ENCODE measurements around the gene ZNF8. TPM values are rescaled to one million over a fixed set of nuclear protein-coding genes. Genes with fewer than 3 reads are reported as not detected.

ZNF8 gene
- total RNA-seq (2022) (4.9 and 5.1 TPM in 2 replicates), Bru-seq, nascent RNA (percentile 65 among the genes with signal in this experiment), BruChase-seq, experiment 1, labeled RNA remaining after a 6-hour chase (percentile 82 among the genes with signal in this experiment), BruChase-seq, experiment 2, labeled RNA remaining after a 2-hour chase (percentile 92 among the genes with signal in this experiment)
- long read RNA-seq, full-length matches to known transcripts, result 8 of 8 reads
- long read RNA-seq, partial matches to known transcripts, result 0 of 8 reads
- long read RNA-seq, other reads (novel, unspliced or antisense), result 0 of 8 reads

DNA sequence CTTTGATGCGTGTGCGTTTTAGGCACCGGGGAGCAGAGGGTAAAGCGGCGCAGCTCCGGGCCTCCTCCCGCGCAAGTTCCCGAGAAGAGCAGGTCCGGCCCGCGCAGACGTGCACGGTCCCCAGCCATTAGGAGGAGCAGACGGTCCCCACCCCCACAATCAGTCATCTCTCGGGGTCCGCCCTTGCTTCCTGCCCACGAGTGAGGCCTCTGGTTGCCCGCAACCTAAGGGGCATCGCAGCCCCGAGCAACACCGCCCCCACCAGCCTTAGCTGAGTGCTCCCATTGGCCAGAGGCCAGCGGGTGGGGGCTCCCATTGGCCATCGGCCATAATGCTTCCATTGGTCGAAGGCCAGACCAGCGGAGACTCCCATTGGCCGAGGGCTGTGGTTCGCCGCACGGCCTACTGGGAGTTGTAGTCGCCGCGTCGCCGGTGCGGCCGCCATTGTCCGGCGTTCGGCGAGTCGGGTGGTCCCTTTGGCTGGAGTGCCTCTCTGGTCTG, at the start of gene ZNF8:
Gene ZNF8, plus strand, starts transcription at position 415 of the 501 bp plus-strand sequence. CDS start 127 bp downstream, outside the sequence.
- no TSS peak for BruUV-seq (replicated peaks)
- intact Hi-C loops (cut with micrococcal nuclease), result no loop called here
- H3K27me3 Mint-ChIP-seq (ENCODE audit: insufficient read depth, unreplicated experiment), result no peaks in the 10 kb centered on the region
- ChIA-PET CTCF (interaction anchor here (0.6 to 0.7 kb wide), 3 partner anchors 49 to 1683 kb away, joined by 3 to 4 read pairs (median 3); partner anchors contain the start of gene ZNF71), POLR2A (interaction anchor here (0.5 to 3.3 kb wide), 21 partner anchors 9 to 1056 kb away, joined by 3 to 17 read pairs (median 3); partner anchors contain the start of genes ERVK3-1, ZNF544, ZNF805 and ZSCAN22)
- H3K27ac Mint-ChIP-seq (ENCODE audit: low read depth, unreplicated experiment), result peak within 1 kb of the TSS; percentile 97
- H3K36me3 Mint-ChIP-seq (ENCODE audit: insufficient read depth, unreplicated experiment), result peaks cover 33% of the 10 kb centered on the region
- peaks cover 18% of the 10 kb centered on the region for H3K9me3 Mint-ChIP-seq (ENCODE audit: unreplicated experiment)
- peak; percentile 99 for DNase-seq (ENCODE audit: unreplicated experiment)
- no peak for TF ChIP-seq CTCF (IDR thresholded peaks at IDR 0.05; ENCODE audit: unreplicated experiment)
- peak within 1 kb of the TSS; percentile 89 for H3K4me3 Mint-ChIP-seq (ENCODE audit: unreplicated experiment)
- peaks cover 18% of the 10 kb centered on the region for H3K4me1 Mint-ChIP-seq (ENCODE audit: insufficient read depth, unreplicated experiment)

- Mint-ChIP-seq H3K4me1 (ENCODE audit: insufficient read depth, unreplicated experiment) (peaks cover 8% of the 10 kb centered on the region), H3K4me3 (ENCODE audit: unreplicated experiment) (peak overlapping the region; percentile 85), H3K27ac (ENCODE audit: low read depth, unreplicated experiment) (peak overlapping the region; percentile 92), H3K27me3 (ENCODE audit: insufficient read depth, unreplicated experiment) (no peaks in the 10 kb centered on the region), H3K36me3 (ENCODE audit: insufficient read depth, unreplicated experiment) (peaks cover 55% of the 10 kb centered on the region), H3K9me3 (ENCODE audit: unreplicated experiment) (peaks cover 34% of the 10 kb centered on the region)
- no TSS peak for BruUV-seq (replicated peaks)
- CTCF ChIA-PET, result interaction anchor here (0.6 to 1.4 kb wide), 7 partner anchors 9 to 596 kb away, joined by 3 to 5 read pairs (median 3); partner anchors contain the start of genes ZNF211 and ZNF8
- peak; percentile 53 for DNase-seq (ENCODE audit: unreplicated experiment)
- intact Hi-C loops (cut with micrococcal nuclease), result loop anchor here (2.0 to 5.0 kb wide), 2 partner anchors 76 to 158 kb away; partner anchors contain the start of genes ERVK3-1 and RPS5
- TF ChIP-seq CTCF (IDR thresholded peaks at IDR 0.05; ENCODE audit: unreplicated experiment), result peak; percentile 15
- POLR2A ChIA-PET, result interaction anchor here (1.0 to 2.5 kb wide), 10 partner anchors 8 to 133 kb away, joined by 3 to 17 read pairs (median 6); partner anchors contain the start of genes ERVK3-1, ZNF274, ZNF497 and ZNF8
These were observed 49.5 kb upstream of the ZNF8 start for GRCh38 chr19:58229255-58229639.

DNA sequence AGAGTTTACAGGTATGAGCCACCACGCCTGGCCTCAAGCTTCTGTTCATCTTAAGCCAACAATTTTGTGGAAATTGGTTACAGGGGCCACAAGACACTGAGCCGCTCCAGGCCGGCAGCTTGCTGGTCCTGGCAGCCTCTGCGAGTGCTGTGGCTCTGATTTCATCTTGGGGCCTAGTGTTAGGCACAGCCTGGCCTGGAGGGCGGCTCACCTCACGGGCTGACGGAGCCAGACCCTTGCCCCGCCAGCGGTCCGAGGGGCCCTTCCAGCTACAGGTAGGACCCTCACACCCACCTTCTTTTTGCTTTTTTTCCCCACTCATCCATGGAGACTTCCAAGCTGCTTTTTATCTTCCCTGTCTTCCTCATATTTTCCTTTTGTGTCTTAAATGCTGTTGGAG, 41.4 kb upstream of the ZNF8 start:
- Mint-ChIP-seq H3K27ac (ENCODE audit: low read depth, unreplicated experiment) (no peak overlapping the region), H3K27me3 (ENCODE audit: insufficient read depth, unreplicated experiment) (no peaks in the 10 kb centered on the region), H3K4me1 (ENCODE audit: insufficient read depth, unreplicated experiment) (no peaks in the 10 kb centered on the region), H3K9me3 (ENCODE audit: unreplicated experiment) (peaks cover 35% of the 10 kb centered on the region), H3K36me3 (ENCODE audit: insufficient read depth, unreplicated experiment) (peaks cover 93% of the 10 kb centered on the region), H3K4me3 (ENCODE audit: unreplicated experiment) (no peak overlapping the region)
- no peak for DNase-seq (ENCODE audit: unreplicated experiment)
- intact Hi-C loops (cut with micrococcal nuclease), result no loop called here
- BruUV-seq (replicated peaks), result no TSS peak
- no peak for TF ChIP-seq CTCF (IDR thresholded peaks at IDR 0.05; ENCODE audit: unreplicated experiment)
- ChIA-PET CTCF (no interaction called here), POLR2A (interaction anchor here (1.2 to 1.5 kb wide), 2 partner anchors 9 to 41 kb away, joined by 3 to 5 read pairs; partner anchors contain the start of genes ZNF544 and ZNF8)

- BruUV-seq (replicated peaks), result no TSS peak
- POLR2A ChIA-PET, result no interaction called here
- no peak for DNase-seq (ENCODE audit: unreplicated experiment)
These were observed 35.4 kb upstream of the ZNF8 start for GRCh38 chr19:58243351-58243750.

More at GRCh38 chr19:58243351-58243750, 35.4 kb upstream of the ZNF8 start:
- CTCF ChIA-PET, result no interaction called here
- Mint-ChIP-seq H3K27me3 (ENCODE audit: insufficient read depth, unreplicated experiment) (no peaks in the 10 kb centered on the region), H3K36me3 (ENCODE audit: insufficient read depth, unreplicated experiment) (peaks cover 93% of the 10 kb centered on the region), H3K9me3 (ENCODE audit: unreplicated experiment) (peaks cover 24% of the 10 kb centered on the region), H3K4me3 (ENCODE audit: unreplicated experiment) (no peak overlapping the region), H3K4me1 (ENCODE audit: insufficient read depth, unreplicated experiment) (no peaks in the 10 kb centered on the region), H3K27ac (ENCODE audit: low read depth, unreplicated experiment) (no peak overlapping the region)
- no peak for TF ChIP-seq CTCF (IDR thresholded peaks at IDR 0.05; ENCODE audit: unreplicated experiment)
- intact Hi-C loops (cut with micrococcal nuclease), result no loop called here

Measured in MCF 10A (cell line).